ENCODE data around the gene ZBTB21.

The ZBTB21 gene

GRCh38 chr21:41987310-41987709, 22.9 kb downstream of the ZBTB21 start:
- TF ChIP-seq CTCF (IDR thresholded peaks at IDR 0.05; ENCODE audit: insufficient read depth, low read depth, low read length, missing control alignments): no peak
- DNase-seq (ENCODE audit: low read depth): no peak

GRCh38 chr21:41985662-41986416, 24.3 kb downstream of the ZBTB21 start:
- TF ChIP-seq CTCF (IDR thresholded peaks at IDR 0.05; ENCODE audit: insufficient read depth, low read depth, low read length, missing control alignments): no peak
- DNase-seq (ENCODE audit: low read depth): no peak
- H3K4me3 ChIP-seq (ENCODE audit: low read length): no peak overlapping the region

More at GRCh38 chr21:41987310-41987709, 22.9 kb downstream of the ZBTB21 start:
- no peak overlapping the region for H3K4me3 ChIP-seq (ENCODE audit: low read length)

GRCh38 chr21:41983229-41983628, 26.9 kb downstream of the ZBTB21 start:
- TF ChIP-seq CTCF (IDR thresholded peaks at IDR 0.05; ENCODE audit: insufficient read depth, low read depth, low read length, missing control alignments): no peak
- DNase-seq (ENCODE audit: low read depth): no peak
- H3K4me3 ChIP-seq (ENCODE audit: low read length): no peak overlapping the region

- no peak overlapping the region for H3K4me3 ChIP-seq (ENCODE audit: low read length)
- TF ChIP-seq CTCF (IDR thresholded peaks at IDR 0.05; ENCODE audit: insufficient read depth, low read depth, low read length, missing control alignments): no peak
- DNase-seq (ENCODE audit: low read depth): no peak
These were observed 29.6 kb downstream of the ZBTB21 start for GRCh38 chr21:41980561-41980960.

- no peak for DNase-seq (ENCODE audit: low read depth)
- H3K4me3 ChIP-seq (ENCODE audit: low read length): no peak overlapping the region
- no peak for TF ChIP-seq CTCF (IDR thresholded peaks at IDR 0.05; ENCODE audit: insufficient read depth, low read depth, low read length, missing control alignments)
These were observed 30.3 kb downstream of the ZBTB21 start for GRCh38 chr21:41979751-41980369.

- H3K4me3 ChIP-seq (ENCODE audit: low read length): no peak overlapping the region
- TF ChIP-seq CTCF (IDR thresholded peaks at IDR 0.05; ENCODE audit: insufficient read depth, low read depth, low read length, missing control alignments): no peak
- DNase-seq (ENCODE audit: low read depth): no peak
These were observed 30.8 kb downstream of the ZBTB21 start for GRCh38 chr21:41979335-41979734.

Data from epithelial cell of esophagus (primary cell).